WTC11 (cell line): ENCODE data around the gene NINJ2. TPM values are rescaled to one million over a fixed set of nuclear protein-coding genes. Genes with fewer than 3 reads are reported as not detected.

Experiments
- ATAC-seq: fragments of 200-7000 bp; cut with Tn5 transposase; 2 replicates; pipeline ENCODE4 v1.10.0; 2021; ENCODE audit warnings: mild to moderate bottlenecking, moderate library complexity
- CTCF ChIA-PET: fragments of 300-600 bp; sonication (Branson Sonifier 250); formaldehyde crosslinking; loops from one replicate; lab custom pipeline; 2021; ENCODE audit warnings: antibody characterized with exemption; lab: Charles Lee
- POLR2A ChIA-PET: fragments of 350-600 bp; sonication (Branson Sonifier 250); formaldehyde crosslinking; loops from one replicate; lab custom pipeline; 2021; ENCODE audit warnings: antibody characterized with exemption; lab: Charles Lee
- DNase-seq: peaks from one replicate; pipeline ENCODE4 v3.0.0; 2021; ENCODE audit warnings: low spot score
- H3K27ac Mint-ChIP-seq: 2 replicates; pipeline ENCODE4 v1.8.0; 2021; ENCODE audit warnings: mixed read lengths
- H3K27me3 Mint-ChIP-seq: 2 replicates; pipeline ENCODE4 v1.8.0; 2021; ENCODE audit warnings: low read depth, mild to moderate bottlenecking, moderate library complexity, mixed read lengths
- H3K36me3 Mint-ChIP-seq: 2 replicates; pipeline ENCODE4 v1.8.0; 2021; ENCODE audit warnings: mixed read lengths
- H3K4me1 Mint-ChIP-seq: 2 replicates; pipeline ENCODE4 v1.8.0; 2022; ENCODE audit warnings: mixed read lengths
- H3K4me3 Mint-ChIP-seq: 2 replicates; pipeline ENCODE4 v1.8.0; 2021; ENCODE audit warnings: mild to moderate bottlenecking, moderate library complexity, mixed read lengths
- H3K9me3 Mint-ChIP-seq: 2 replicates; pipeline ENCODE4 v1.8.0; 2021; ENCODE audit warnings: mixed read lengths
- CREB1 ChIP-seq: sonication (generic); formaldehyde crosslinking; IDR thresholded peaks from 2 replicates; pipeline ENCODE4 v1.8.0; 2023; ENCODE audit warnings: mild to moderate bottlenecking, missing genetic modification reagents
- GTF2I ChIP-seq: fragments of 250-450 bp; sonication (Bioruptor Pico); conservative IDR thresholded peaks from 2 replicates; pipeline ENCODE4 v1.4.0; 2021; ENCODE audit warnings: mild to moderate bottlenecking
- IRF2 ChIP-seq: sonication (generic); formaldehyde crosslinking; IDR thresholded peaks from 2 replicates; pipeline ENCODE4 v1.8.0; 2022; ENCODE audit warnings: low read depth, missing genetic modification reagents, borderline replicate concordance
- JAZF1 ChIP-seq: fragments of 250-450 bp; sonication (Bioruptor Pico); IDR thresholded peaks from 2 replicates; pipeline ENCODE4 v1.9.0; 2021; ENCODE audit warnings: moderate library complexity, mild to moderate bottlenecking, inconsistent platforms
- JUN ChIP-seq: sonication (generic); formaldehyde crosslinking; IDR thresholded peaks from 2 replicates; pipeline ENCODE4 v1.8.0; 2023; ENCODE audit warnings: mild to moderate bottlenecking, missing genetic modification reagents
- NR1H2 ChIP-seq: sonication (generic); formaldehyde crosslinking; IDR thresholded peaks from 2 replicates; pipeline ENCODE4 v1.9.0; 2021; ENCODE audit warnings: mild to moderate bottlenecking, moderate library complexity, missing genetic modification reagents
- OVOL2 ChIP-seq: fragments of 250-450 bp; sonication (Bioruptor Pico); IDR thresholded peaks from 2 replicates; pipeline ENCODE4 v1.9.0; 2021; ENCODE audit warnings: mild to moderate bottlenecking, borderline replicate concordance
- SMAD4 ChIP-seq: sonication (generic); formaldehyde crosslinking; IDR thresholded peaks from 2 replicates; pipeline ENCODE4 v1.8.0; 2022; ENCODE audit warnings: mild to moderate bottlenecking, missing genetic modification reagents
- TEAD4 ChIP-seq: sonication (generic); formaldehyde crosslinking; IDR thresholded peaks from 2 replicates; pipeline ENCODE4 v1.8.0; 2022; ENCODE audit warnings: mild to moderate bottlenecking, missing genetic modification reagents
- TP53 ChIP-seq: sonication (generic); formaldehyde crosslinking; IDR thresholded peaks from 2 replicates; pipeline ENCODE4 v1.8.1; 2023; ENCODE audit warnings: mild to moderate bottlenecking, missing genetic modification reagents
- ZNF138 ChIP-seq: sonication (generic); formaldehyde crosslinking; conservative IDR thresholded peaks from 2 replicates; pipeline ENCODE4 v1.8.1; 2022; ENCODE audit warnings: mild to moderate bottlenecking, moderate library complexity, missing genetic modification reagents
- ZNF219 ChIP-seq: sonication (generic); formaldehyde crosslinking; IDR thresholded peaks from 2 replicates; pipeline ENCODE4 v1.8.0; 2023; ENCODE audit warnings: missing genetic modification reagents, mild to moderate bottlenecking, borderline replicate concordance
- ZNF423 ChIP-seq: fragments of 250-450 bp; sonication (Bioruptor Pico); IDR thresholded peaks from 2 replicates; pipeline ENCODE4 v2.1.2; 2022; ENCODE audit warnings: mild to moderate bottlenecking, moderate library complexity
- total RNA-seq: library from RNA; stranded (reverse); gene quantifications from 3 replicates; pipeline ENCODE4 v1.2.3, GENCODE V29; 2021
- TF ChIP-seq, protein P1 (sequence below): sonication (generic); formaldehyde crosslinking; IDR thresholded peaks from 2 replicates; pipeline ENCODE4 v1.8.0; 2022; ENCODE audit warnings: mild to moderate bottlenecking, missing genetic modification reagents
- TF ChIP-seq, protein P2 (sequence below): sonication (generic); formaldehyde crosslinking; IDR thresholded peaks from 2 replicates; pipeline ENCODE4 v1.8.1; 2023; ENCODE audit warnings: mild to moderate bottlenecking, missing genetic modification reagents, moderate library complexity
- TF ChIP-seq, protein P3 (sequence below): sonication (generic); formaldehyde crosslinking; IDR thresholded peaks from 2 replicates; pipeline ENCODE4 v1.8.1; 2022; ENCODE audit warnings: mild to moderate bottlenecking, missing genetic modification reagents, moderate library complexity, borderline replicate concordance
- TF ChIP-seq, protein P4 (sequence below): sonication (generic); formaldehyde crosslinking; conservative IDR thresholded peaks from 2 replicates; pipeline ENCODE4 v1.8.1; 2023; ENCODE audit warnings: mild to moderate bottlenecking, low read depth, missing genetic modification reagents, moderate library complexity
- TF ChIP-seq, protein P5 (sequence below): sonication (generic); formaldehyde crosslinking; IDR thresholded peaks from 2 replicates; pipeline ENCODE4 v1.8.0; 2022; ENCODE audit warnings: mild to moderate bottlenecking, missing genetic modification reagents
- TF ChIP-seq, protein P6 (sequence below): sonication (generic); formaldehyde crosslinking; IDR thresholded peaks from 2 replicates; pipeline ENCODE4 v1.8.1; 2023; ENCODE audit warnings: mild to moderate bottlenecking, missing genetic modification reagents
- TF ChIP-seq, protein P7 (sequence below): sonication (generic); formaldehyde crosslinking; IDR thresholded peaks from 2 replicates; pipeline ENCODE4 v1.8.1; 2023; ENCODE audit warnings: mild to moderate bottlenecking, moderate library complexity, missing genetic modification reagents

Gene NINJ2
- total RNA-seq, 1 experiment from 2014 or later = 0.42 TPM

DNA sequence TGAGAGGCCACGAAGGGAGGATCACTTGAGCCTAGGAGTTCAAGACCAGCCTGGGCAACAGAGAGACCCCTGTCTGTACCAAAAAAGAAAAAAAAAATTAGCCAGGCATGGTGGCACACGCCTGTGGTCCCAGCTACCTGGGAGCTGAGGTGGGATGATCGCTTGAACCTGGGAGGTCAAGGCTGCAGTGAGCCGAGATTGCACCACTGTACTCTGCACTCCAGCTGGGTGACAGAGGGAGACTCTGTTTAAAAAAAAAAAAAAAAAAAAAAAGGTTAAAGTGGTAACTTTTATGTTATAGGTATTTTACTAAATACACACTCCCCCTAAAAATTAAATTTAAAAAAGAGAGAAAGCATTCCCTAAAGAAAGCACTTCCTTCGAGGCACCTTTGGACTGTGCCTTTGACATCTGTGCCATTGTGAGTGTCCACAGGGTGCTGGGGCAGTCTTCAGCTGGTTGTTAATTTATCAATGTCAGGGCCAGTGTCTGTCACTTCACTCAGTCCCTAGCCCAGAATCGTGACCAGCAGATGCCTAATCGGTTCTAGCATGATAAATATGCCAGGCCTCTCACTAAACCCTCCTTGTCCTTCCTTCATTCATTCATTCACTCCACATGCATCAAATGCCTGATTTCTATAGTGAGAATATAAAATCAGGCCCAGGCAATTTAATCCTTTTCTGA lies 140.4 kb downstream of the NINJ2 start (continued):
- no peak for TF ChIP-seq TP53
- TF ChIP-seq, protein P1, sequence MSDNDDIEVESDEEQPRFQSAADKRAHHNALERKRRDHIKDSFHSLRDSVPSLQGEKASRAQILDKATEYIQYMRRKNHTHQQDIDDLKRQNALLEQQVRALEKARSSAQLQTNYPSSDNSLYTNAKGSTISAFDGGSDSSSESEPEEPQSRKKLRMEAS = no peak
- TF ChIP-seq, protein P2, sequence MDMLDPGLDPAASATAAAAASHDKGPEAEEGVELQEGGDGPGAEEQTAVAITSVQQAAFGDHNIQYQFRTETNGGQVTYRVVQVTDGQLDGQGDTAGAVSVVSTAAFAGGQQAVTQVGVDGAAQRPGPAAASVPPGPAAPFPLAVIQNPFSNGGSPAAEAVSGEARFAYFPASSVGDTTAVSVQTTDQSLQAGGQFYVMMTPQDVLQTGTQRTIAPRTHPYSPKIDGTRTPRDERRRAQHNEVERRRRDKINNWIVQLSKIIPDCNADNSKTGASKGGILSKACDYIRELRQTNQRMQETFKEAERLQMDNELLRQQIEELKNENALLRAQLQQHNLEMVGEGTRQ (CRISPR knock-in tag) = no peak
- TF ChIP-seq ZNF423 = no peak
- TF ChIP-seq, all 79 proteins: peak for 0

DNA sequence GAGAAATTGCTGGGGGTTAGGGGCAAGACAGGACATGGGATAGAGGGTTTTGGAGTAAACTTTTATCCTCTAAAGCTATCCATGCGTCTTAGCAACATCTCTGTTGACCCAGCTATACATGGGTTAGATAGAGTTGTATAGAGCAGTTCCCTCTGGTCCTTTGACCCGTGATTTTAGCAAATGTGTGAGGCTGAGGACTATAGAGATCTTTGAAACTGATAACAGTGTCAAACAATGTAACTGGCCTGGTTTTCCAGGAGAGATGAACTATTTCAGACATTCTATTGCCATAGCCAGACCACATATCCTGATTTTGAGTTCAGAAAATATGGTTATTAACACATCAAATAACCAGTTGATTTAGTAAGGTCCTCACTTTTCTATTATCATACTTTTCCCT lies 143.1 kb downstream of the NINJ2 start:
- DNase-seq (no peak), ATAC-seq (no peak)
- H3K4me1 Mint-ChIP-seq = peaks cover 3% of the 10 kb centered on the region
- POLR2A ChIA-PET = interaction anchor here (0.6 kb wide), 1 partner anchor 42 kb away, joined by 9 read pairs; no protein-coding TSS in a partner anchor
- no peak overlapping the region for H3K4me3 Mint-ChIP-seq
- H3K9me3 Mint-ChIP-seq = no peaks in the 10 kb centered on the region
- TF ChIP-seq, protein P3, sequence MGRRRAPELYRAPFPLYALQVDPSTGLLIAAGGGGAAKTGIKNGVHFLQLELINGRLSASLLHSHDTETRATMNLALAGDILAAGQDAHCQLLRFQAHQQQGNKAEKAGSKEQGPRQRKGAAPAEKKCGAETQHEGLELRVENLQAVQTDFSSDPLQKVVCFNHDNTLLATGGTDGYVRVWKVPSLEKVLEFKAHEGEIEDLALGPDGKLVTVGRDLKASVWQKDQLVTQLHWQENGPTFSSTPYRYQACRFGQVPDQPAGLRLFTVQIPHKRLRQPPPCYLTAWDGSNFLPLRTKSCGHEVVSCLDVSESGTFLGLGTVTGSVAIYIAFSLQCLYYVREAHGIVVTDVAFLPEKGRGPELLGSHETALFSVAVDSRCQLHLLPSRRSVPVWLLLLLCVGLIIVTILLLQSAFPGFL (CRISPR knock-in tag) = no peak
- TF ChIP-seq, protein P4, sequence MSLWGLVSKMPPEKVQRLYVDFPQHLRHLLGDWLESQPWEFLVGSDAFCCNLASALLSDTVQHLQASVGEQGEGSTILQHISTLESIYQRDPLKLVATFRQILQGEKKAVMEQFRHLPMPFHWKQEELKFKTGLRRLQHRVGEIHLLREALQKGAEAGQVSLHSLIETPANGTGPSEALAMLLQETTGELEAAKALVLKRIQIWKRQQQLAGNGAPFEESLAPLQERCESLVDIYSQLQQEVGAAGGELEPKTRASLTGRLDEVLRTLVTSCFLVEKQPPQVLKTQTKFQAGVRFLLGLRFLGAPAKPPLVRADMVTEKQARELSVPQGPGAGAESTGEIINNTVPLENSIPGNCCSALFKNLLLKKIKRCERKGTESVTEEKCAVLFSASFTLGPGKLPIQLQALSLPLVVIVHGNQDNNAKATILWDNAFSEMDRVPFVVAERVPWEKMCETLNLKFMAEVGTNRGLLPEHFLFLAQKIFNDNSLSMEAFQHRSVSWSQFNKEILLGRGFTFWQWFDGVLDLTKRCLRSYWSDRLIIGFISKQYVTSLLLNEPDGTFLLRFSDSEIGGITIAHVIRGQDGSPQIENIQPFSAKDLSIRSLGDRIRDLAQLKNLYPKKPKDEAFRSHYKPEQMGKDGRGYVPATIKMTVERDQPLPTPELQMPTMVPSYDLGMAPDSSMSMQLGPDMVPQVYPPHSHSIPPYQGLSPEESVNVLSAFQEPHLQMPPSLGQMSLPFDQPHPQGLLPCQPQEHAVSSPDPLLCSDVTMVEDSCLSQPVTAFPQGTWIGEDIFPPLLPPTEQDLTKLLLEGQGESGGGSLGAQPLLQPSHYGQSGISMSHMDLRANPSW = no peak
- TF ChIP-seq JAZF1 (CRISPR knock-in tag) (no peak), SMAD4 (CRISPR knock-in tag) (no peak), ZNF138 (no peak), OVOL2 (no peak)
- TF ChIP-seq, protein P1 = no peak
- TF ChIP-seq, protein P5, sequence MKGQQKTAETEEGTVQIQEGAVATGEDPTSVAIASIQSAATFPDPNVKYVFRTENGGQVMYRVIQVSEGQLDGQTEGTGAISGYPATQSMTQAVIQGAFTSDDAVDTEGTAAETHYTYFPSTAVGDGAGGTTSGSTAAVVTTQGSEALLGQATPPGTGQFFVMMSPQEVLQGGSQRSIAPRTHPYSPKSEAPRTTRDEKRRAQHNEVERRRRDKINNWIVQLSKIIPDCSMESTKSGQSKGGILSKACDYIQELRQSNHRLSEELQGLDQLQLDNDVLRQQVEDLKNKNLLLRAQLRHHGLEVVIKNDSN = no peak
- CTCF ChIA-PET = interaction anchor here (0.8 to 1.8 kb wide), 2 partner anchors 10 to 27 kb away, joined by 5 to 8 read pairs; no protein-coding TSS in a partner anchor
- H3K27ac Mint-ChIP-seq = no peak overlapping the region
- no peaks in the 10 kb centered on the region for H3K27me3 Mint-ChIP-seq
- H3K36me3 Mint-ChIP-seq = no peaks in the 10 kb centered on the region

DNA sequence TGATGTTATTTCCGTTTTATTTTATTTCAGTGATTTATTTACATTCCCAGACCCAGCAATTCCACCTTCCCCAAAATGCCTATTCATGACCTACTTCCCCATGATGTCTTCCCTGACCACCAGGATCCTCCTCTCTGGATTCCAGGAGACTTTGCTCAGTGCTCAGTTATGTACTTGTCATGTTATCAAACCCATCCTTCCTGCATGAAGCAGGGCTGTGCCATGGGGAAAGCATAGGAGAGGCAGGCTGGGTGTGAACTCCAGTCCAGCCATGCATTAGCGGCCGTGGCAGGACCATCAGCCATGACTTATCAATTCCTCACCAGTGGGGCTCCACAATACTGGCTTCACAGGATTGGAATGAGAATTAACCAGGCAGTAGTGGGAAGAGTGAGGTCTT lies 145.7 kb downstream of the NINJ2 start:
- POLR2A ChIA-PET = no interaction called here
- no peak for DNase-seq
- no peak for ATAC-seq
- peaks cover 9% of the 10 kb centered on the region for H3K36me3 Mint-ChIP-seq
- peaks cover 3% of the 10 kb centered on the region for H3K4me1 Mint-ChIP-seq
- H3K4me3 Mint-ChIP-seq = no peak overlapping the region
- no peak overlapping the region for H3K27ac Mint-ChIP-seq
- H3K27me3 Mint-ChIP-seq = no peaks in the 10 kb centered on the region
- CTCF ChIA-PET = no interaction called here
- peaks cover 10% of the 10 kb centered on the region for H3K9me3 Mint-ChIP-seq
- TF ChIP-seq, protein P4 = no peak
- TF ChIP-seq IRF2 (CRISPR knock-in tag) = no peak
- TF ChIP-seq, protein P6, sequence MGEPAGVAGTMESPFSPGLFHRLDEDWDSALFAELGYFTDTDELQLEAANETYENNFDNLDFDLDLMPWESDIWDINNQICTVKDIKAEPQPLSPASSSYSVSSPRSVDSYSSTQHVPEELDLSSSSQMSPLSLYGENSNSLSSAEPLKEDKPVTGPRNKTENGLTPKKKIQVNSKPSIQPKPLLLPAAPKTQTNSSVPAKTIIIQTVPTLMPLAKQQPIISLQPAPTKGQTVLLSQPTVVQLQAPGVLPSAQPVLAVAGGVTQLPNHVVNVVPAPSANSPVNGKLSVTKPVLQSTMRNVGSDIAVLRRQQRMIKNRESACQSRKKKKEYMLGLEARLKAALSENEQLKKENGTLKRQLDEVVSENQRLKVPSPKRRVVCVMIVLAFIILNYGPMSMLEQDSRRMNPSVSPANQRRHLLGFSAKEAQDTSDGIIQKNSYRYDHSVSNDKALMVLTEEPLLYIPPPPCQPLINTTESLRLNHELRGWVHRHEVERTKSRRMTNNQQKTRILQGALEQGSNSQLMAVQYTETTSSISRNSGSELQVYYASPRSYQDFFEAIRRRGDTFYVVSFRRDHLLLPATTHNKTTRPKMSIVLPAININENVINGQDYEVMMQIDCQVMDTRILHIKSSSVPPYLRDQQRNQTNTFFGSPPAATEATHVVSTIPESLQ (CRISPR knock-in tag) = no peak
- TF ChIP-seq NR1H2 (CRISPR knock-in tag) = no peak
- TF ChIP-seq GTF2I (CRISPR knock-in tag) = no peak
- no peak for TF ChIP-seq JUN
- TF ChIP-seq, protein P7, sequence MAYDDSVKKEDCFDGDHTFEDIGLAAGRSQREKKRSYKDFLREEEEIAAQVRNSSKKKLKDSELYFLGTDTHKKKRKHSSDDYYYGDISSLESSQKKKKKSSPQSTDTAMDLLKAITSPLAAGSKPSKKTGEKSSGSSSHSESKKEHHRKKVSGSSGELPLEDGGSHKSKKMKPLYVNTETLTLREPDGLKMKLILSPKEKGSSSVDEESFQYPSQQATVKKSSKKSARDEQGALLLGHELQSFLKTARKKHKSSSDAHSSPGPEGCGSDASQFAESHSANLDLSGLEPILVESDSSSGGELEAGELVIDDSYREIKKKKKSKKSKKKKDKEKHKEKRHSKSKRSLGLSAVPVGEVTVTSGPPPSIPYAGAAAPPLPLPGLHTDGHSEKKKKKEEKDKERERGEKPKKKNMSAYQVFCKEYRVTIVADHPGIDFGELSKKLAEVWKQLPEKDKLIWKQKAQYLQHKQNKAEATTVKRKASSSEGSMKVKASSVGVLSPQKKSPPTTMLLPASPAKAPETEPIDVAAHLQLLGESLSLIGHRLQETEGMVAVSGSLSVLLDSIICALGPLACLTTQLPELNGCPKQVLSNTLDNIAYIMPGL (CRISPR knock-in tag) = no peak
- TF ChIP-seq OVOL2 = no peak
- TF ChIP-seq ZNF219 (CRISPR knock-in tag) = no peak
- no peak for TF ChIP-seq TEAD4 (CRISPR knock-in tag)
- no peak for TF ChIP-seq CREB1
